ENCODE results near the gene ZRSR2.

Gene ZRSR2

DNA sequence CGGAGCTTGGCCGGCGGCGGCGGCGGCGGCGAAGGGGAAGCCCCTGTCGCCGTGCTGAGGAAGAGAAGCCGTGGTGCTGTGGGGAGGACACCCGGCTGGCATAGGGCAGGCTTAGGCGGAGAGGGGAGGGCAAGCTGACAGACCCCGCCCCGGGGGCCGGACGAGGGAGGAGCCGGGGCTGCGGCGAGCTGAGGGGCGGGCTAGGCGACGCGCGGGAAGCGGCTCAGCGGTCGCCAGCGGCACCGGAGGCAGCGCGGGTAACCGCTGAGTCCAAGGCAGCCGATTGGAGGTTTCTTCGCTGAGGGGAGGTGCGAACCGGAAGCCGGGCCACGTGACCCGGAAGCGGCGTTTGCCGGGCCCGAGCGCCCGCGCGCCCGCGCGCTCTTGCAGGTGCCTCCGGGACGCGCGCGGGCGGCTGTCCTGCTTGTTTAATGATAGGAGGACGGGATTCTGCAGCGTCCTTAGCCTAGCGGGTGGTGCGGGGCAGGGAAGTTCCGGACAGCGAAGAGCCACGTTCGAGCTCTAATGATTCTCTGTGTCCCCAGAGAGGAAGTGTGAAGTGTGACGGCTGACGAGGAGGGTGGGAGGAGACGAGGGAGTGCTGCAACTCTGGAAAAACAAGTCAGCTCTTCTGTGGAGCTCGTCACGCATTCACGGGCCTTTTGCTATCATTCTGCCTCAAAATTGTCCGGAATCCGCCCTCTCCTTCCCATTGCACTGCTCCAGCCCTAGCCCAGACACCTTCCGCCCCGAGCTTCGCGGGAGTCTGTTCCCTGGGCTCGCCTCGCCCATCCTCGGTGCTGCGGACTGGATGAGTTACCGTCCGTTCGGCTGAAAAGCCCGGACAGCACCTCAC lies 64.7 kb downstream of the ZRSR2 start, which contains the start of gene AP1S2:
Gene AP1S2 (minus strand): TSS at position 102 of the 856 bp plus-strand sequence. CDS start 2,289 bp downstream, outside the sequence.
- DNase-seq = peak; percentile 99

DNA sequence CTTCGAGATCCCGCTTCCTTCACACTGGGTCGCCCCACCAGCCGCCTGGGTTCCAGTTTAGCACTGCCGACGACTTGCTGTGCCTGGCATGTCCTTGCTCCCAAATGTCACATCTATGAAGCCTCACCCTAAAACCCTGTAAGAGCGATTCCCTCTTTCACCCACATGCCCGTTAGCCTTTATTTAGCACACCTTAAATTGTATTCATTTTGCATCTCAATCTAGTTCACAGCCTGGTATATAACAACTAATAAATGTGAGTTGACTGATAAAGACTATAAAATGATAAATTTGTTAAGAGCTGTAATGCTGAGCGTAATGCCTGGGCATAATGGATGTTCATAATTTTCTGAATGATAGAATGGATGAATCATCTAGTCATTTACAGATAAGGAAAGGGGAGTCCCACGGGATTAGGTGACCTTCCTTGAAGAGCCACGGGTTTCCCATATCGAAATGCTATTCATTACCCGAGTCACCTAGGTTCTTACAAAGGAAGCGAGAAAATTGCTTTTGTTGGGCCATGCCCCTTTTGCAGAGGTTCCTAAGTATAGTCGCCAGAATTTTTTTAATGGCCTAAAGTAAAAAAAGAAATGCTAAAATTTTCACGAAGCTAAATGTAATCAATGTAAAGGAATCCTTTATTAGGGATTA lies 65.4 kb downstream of the ZRSR2 start:
- DNase-seq = no peak

DNA sequence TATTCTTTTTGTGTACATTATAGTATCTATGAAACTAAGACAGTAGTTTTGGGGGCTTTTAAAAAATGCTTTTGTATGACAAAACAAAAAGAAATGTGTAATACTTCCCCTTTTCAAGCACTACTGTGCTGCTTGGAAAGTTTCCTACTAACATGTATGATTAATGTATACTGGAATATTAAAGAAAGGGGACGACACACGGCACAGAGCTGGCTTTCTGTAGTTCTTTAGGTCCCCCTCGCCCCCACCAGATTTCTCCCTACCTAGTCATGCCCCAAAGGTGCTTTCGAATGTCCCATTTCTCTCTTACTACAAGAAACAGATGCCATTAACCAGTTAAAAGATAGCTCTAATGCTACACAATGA lies 65.9 kb downstream of the ZRSR2 start:
- no peak for DNase-seq

DNA sequence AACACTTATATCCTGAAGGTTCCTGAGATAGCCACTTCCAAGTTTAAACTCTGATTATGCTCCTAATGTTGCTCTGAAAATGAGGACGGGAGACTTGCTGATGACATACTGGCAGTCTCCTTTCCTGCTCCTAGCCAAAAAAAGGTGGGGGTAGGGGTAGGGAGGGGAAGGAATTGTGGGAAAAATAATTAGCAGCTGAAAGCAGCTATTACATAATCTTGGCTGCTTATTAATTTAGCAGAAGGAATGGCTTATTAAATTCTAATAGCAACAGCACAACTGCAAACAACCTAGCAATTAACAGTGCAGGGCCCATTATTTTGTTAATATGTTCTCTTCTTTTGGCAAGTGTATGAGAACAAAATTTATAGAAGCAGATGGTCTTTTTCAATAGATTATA lies 66.4 kb downstream of the ZRSR2 start:
- no peak for DNase-seq

DNA sequence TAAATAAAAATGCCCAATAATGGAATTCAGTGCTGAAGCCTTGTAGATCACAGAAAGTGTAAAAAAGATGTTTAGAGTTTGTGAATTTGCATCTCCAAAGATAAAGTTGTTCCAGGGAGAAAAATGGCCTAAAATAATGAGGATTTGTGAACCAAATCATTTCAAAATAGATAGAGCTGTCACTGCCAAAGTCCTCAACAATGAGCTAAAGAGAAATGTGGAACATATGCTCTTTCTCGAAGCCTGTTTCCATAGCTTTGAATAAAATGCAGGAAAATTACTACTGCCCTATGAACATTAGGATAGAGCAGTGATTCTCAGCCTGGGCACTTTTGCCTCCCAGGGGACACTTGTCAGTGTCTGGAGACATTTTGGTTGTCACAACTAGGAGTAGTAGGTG lies 67.8 kb downstream of the ZRSR2 start:
- DNase-seq = no peak

DNA sequence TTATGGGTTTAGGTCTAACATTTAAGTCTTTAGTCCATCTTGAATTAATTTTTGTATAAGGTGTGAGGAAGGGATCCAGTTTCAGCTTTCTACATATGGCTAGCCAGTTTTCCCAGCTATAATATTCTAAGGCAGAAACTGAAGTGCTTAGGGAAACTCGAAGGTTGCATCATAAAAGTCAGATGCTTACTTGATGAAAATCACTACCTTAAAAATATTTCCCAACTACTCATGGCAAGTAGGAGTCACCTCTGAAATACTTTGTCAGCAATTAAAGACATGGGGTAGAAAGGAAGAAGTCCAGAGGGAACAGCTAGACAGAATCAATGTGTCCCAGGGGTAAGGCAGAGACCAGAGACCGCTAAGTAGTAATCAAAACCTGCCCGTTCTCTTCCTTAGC lies 70.6 kb downstream of the ZRSR2 start:
- DNase-seq = no peak

DNA sequence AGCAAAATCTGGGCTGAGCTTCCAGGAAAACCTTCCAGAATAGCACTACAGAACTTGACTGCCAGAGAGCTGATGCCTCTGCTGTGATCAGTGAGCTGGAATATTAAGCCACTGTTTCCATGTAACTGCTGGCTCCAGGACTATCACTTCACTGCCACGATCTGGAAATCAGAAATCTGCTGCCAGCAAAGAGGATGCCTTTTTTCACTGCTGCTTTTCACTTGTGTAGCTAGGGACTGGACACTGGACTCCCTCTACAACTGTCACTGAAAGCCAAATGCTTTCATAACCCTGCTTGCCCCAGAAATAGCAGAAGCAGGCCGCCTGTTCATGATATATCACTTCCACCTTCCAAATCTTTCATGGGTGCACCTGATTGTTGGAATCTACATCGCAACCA lies 73.7 kb downstream of the ZRSR2 start:
- no peak for DNase-seq

DNA sequence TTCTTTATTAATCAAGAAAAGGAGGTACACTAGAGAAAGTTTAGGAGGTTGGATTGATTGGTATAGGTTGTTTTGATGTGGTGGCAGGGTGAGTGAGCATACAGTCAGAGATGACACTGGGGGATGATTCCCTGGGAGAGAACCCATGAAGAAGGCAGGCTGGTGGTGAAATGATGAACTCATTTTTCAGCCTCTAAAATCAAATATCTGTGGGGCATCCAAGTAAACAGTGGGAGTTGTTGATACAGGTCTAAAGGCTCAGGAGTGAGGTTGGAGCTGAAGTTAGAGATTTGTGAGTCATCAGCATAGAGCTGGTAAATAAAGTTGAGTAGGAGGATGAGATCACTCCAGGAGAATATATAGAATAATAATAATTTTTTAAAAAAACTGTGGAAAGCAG lies 74.3 kb downstream of the ZRSR2 start:
- DNase-seq = no peak

DNA sequence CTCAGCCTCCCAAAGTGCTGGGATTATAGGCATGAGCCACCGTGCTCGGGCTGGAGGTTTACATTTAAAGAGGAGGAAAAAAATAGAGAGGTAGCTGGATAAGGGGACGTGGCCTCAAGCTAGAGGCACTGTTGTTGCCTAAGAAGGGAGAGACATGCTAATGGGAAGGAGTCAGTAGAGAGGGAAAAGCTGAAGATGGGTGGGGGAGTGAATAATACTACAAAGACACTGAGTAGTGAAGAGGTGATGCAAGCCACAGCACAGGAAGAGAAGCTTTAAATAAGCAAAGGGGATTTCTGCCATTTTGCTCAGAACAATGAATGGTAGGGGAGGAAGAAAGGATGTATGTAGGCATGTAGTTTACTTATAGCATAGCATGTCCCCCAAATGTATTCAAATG lies 75.9 kb downstream of the ZRSR2 start:
- no peak for DNase-seq

DNA sequence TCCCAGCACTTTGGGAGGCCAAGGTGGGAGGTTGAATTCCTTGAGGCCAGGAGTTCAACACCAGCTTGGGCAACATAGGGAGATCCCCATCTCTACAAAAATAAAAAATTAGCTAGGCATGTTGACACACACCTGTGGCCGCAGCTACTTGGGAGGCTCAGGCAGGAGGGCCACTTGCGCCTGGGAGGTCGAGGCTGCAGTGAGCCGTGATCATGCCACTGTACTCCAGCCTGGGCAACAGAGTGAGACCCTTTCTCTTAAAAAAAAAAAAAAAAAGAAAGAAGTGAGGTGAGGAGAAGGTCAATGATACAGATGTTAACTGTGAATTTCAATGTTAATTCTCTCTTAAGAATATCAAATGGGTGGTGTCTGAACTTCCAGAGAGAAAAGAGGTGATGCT lies 79.4 kb downstream of the ZRSR2 start:
- DNase-seq = no peak

DNA sequence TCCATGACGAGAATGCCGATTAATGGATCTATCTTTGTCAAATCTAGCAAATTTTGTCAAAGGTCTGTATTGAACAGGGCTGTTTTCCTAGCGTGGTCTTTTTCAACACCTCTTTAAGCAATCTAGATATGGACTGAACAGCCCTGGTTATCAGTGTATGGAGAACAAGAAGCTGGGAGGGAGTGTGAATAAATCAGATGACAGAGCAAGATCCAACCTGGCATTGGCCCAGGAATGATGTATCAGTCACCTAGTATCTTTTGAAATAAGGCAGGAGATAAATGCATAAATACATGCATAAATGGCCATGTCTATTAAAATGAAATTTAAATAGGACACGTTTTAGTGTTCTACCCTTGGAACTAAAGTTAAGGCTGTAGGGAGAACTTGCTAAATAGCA lies 80.0 kb downstream of the ZRSR2 start:
- DNase-seq = no peak

Measured in activated T-cell treated with anti-CD3 and anti-CD28 coated beads, Interleukin-2, amount 50 U/mL, for 1 hour (primary cell).